Heart left ventricle (tissue), 13 donors: Measurements from ENCODE around the gene IL11RA.

ENCODE experiments used
- CTCF ChIP-seq, 12 donors: fragments of 200-600 bp; sonication (generic) in 4 of 12; IDR thresholded peaks; one replicate each; pipeline versions ENCODE4 v1.5.0 to v1.8.0; 2018 to 2022; ENCODE audit warnings: antibody characterized with exemption in 12 of 12, mild to moderate bottlenecking in 5 of 12
- POLR2A ChIP-seq, 2 donors: fragments of 450-650 bp; IDR thresholded peaks; one replicate each; pipeline ENCODE4 v1.6.1; 2017; ENCODE audit warnings: antibody characterized with exemption in 2 of 2, mild to moderate bottlenecking in 2 of 2, moderate library complexity in 2 of 2
- donor health status: ischemic (EF 13 %, LVEDD 7.1; RV severe dilation, severe dysfunction).
- donor health status: DM: no; HTN: yes; CAD: no.
- donor health status: DM: no; HTN: no; CAD: no.
- donor health status: ischemic (EF 25% LVEDD 6.9; RV normal size, moderate dysfunction).
- donor health status: ischemic (EF 25% LVEDD 5.7; RV mildly dilated, moderate dysfunction).
- donor health status: ischemic (EF 35%, LVEDD 5.7; RV mildly dilated, moderate dysfunction).
- donor health status: nonischemic (EF 11% LVEDD 7.7; RV severe dilation, severe dysfunction).
- donor health status: DM: yes; HTN: yes; CAD: no.
- donor health status: PGD.
- donor health status: ischemic (EF 29% LVEDD 5.4; RV normal size, mild dysfunction).
- donor health status: nonischemic (EF 23%, LVEDD 6.1; RV moderate dilation, normal function).

- TF ChIP-seq CTCF (IDR thresholded peaks at IDR 0.05): no peak
- no peak for TF ChIP-seq POLR2A (IDR thresholded peaks at IDR 0.05)
Observed at GRCh38 chr9:34638138-34638445, 13.9 kb upstream of the IL11RA start.
